Activated naive CD8-positive, alpha-beta T cell (primary cell): Measurements from ENCODE around the gene RPL18.
"Not testable (repeated sequence)": the region's sequence is repeated elsewhere in the genome, so short reads cannot be mapped to it uniquely, and the experiment has no call there.

Experiments
- H3K27ac Mint-ChIP-seq: one replicate; pipeline ENCODE4 v1.8.0; 2021; ENCODE audit warnings: mixed read lengths
- H3K27me3 Mint-ChIP-seq: one replicate; pipeline ENCODE4 v1.8.0; 2021; ENCODE audit warnings: mixed read lengths
- H3K36me3 Mint-ChIP-seq: one replicate; pipeline ENCODE4 v1.8.0; 2021; ENCODE audit warnings: mixed read lengths
- H3K4me1 Mint-ChIP-seq: one replicate; pipeline ENCODE4 v1.8.0; 2021; ENCODE audit warnings: low read depth, mixed read lengths
- H3K4me3 Mint-ChIP-seq: one replicate; pipeline ENCODE4 v1.8.0; 2021; ENCODE audit warnings: mild to moderate bottlenecking, mixed read lengths
- H3K9me3 Mint-ChIP-seq: one replicate; pipeline ENCODE4 v1.8.0; 2021; ENCODE audit warnings: low read depth, mixed read lengths

Gene RPL18

GRCh38 chr19:48598996-48599700 lies 19.8 kb downstream of the RPL18 start:
- no peak overlapping the region for H3K27ac Mint-ChIP-seq
- no peak overlapping the region for H3K4me3 Mint-ChIP-seq
- no peaks in the 10 kb centered on the region for H3K9me3 Mint-ChIP-seq
- peaks cover 1% of the 10 kb centered on the region for H3K4me1 Mint-ChIP-seq
- H3K27me3 Mint-ChIP-seq: no peaks in the 10 kb centered on the region
- H3K36me3 Mint-ChIP-seq: no peaks in the 10 kb centered on the region

GRCh38 chr19:48596679-48597465 lies 22.1 kb downstream of the RPL18 start:
- Mint-ChIP-seq H3K9me3 (no peaks in the 10 kb centered on the region), H3K27me3 (no peaks in the 10 kb centered on the region), H3K4me1 (peaks cover 1% of the 10 kb centered on the region), H3K27ac (peak overlapping the region; percentile 54), H3K36me3 (no peaks in the 10 kb centered on the region), H3K4me3 (peak overlapping the region; percentile 7)

GRCh38 chr19:48596237-48596636 lies 22.7 kb downstream of the RPL18 start:
- Mint-ChIP-seq H3K4me3 (no peak overlapping the region), H3K27me3 (no peaks in the 10 kb centered on the region), H3K36me3 (no peaks in the 10 kb centered on the region), H3K4me1 (peaks cover 1% of the 10 kb centered on the region), H3K9me3 (no peaks in the 10 kb centered on the region), H3K27ac (no peak overlapping the region)

GRCh38 chr19:48595833-48596232 lies 23.1 kb downstream of the RPL18 start:
- no peaks in the 10 kb centered on the region for H3K36me3 Mint-ChIP-seq
- H3K4me1 Mint-ChIP-seq: peaks cover 1% of the 10 kb centered on the region
- H3K27ac Mint-ChIP-seq: no peak overlapping the region
- no peak overlapping the region for H3K4me3 Mint-ChIP-seq
- no peaks in the 10 kb centered on the region for H3K9me3 Mint-ChIP-seq
- H3K27me3 Mint-ChIP-seq: no peaks in the 10 kb centered on the region

- H3K4me3 Mint-ChIP-seq: peak overlapping the region; percentile 20
These were observed 23.8 kb downstream of the RPL18 start for GRCh38 chr19:48595171-48595570.

GRCh38 chr19:48591021-48591420 lies 28.0 kb downstream of the RPL18 start:
- no peaks in the 10 kb centered on the region for H3K27me3 Mint-ChIP-seq
- H3K9me3 Mint-ChIP-seq: no peaks in the 10 kb centered on the region
- no peak overlapping the region for H3K4me3 Mint-ChIP-seq
- H3K27ac Mint-ChIP-seq: no peak overlapping the region
- H3K4me1 Mint-ChIP-seq: peaks cover 9% of the 10 kb centered on the region
- H3K36me3 Mint-ChIP-seq: no peaks in the 10 kb centered on the region

More at GRCh38 chr19:48595171-48595570, 23.8 kb downstream of the RPL18 start:
- Mint-ChIP-seq H3K36me3 (no peaks in the 10 kb centered on the region), H3K27me3 (no peaks in the 10 kb centered on the region), H3K9me3 (no peaks in the 10 kb centered on the region), H3K27ac (no peak overlapping the region), H3K4me1 (peaks cover 1% of the 10 kb centered on the region)

- Mint-ChIP-seq H3K4me1 (peaks cover 8% of the 10 kb centered on the region), H3K4me3 (peak overlapping the region; percentile 54), H3K36me3 (no peaks in the 10 kb centered on the region), H3K27ac (no peak overlapping the region), H3K9me3 (no peaks in the 10 kb centered on the region), H3K27me3 (no peaks in the 10 kb centered on the region)
These were observed 30.1 kb downstream of the RPL18 start for GRCh38 chr19:48588670-48589401.

- no peak overlapping the region for H3K4me3 Mint-ChIP-seq
- H3K36me3 Mint-ChIP-seq: no peaks in the 10 kb centered on the region
- peaks cover 8% of the 10 kb centered on the region for H3K4me1 Mint-ChIP-seq
- no peak overlapping the region for H3K27ac Mint-ChIP-seq
- H3K27me3 Mint-ChIP-seq: no peaks in the 10 kb centered on the region
- H3K9me3 Mint-ChIP-seq: no peaks in the 10 kb centered on the region
These were observed 31.6 kb downstream of the RPL18 start for GRCh38 chr19:48587387-48587786.

GRCh38 chr19:48582168-48582567 lies 36.8 kb downstream of the RPL18 start:
- Mint-ChIP-seq H3K27ac (no peak overlapping the region), H3K4me3 (no peak overlapping the region)

GRCh38 chr19:48578891-48579290 lies 40.1 kb downstream of the RPL18 start:
- H3K27ac Mint-ChIP-seq: no peak overlapping the region
- no peaks in the 10 kb centered on the region for H3K36me3 Mint-ChIP-seq

More at GRCh38 chr19:48582168-48582567, 36.8 kb downstream of the RPL18 start:
- H3K36me3 Mint-ChIP-seq: no peaks in the 10 kb centered on the region
- no peaks in the 10 kb centered on the region for H3K27me3 Mint-ChIP-seq
- no peaks in the 10 kb centered on the region for H3K9me3 Mint-ChIP-seq
- H3K4me1 Mint-ChIP-seq: no peaks in the 10 kb centered on the region

GRCh38 chr19:48577908-48578307 lies 41.1 kb downstream of the RPL18 start:
- not testable (repeated sequence) for H3K4me3 Mint-ChIP-seq, H3K9me3 Mint-ChIP-seq, H3K4me1 Mint-ChIP-seq, H3K36me3 Mint-ChIP-seq, H3K27ac Mint-ChIP-seq, H3K27me3 Mint-ChIP-seq

More at GRCh38 chr19:48578891-48579290, 40.1 kb downstream of the RPL18 start:
- Mint-ChIP-seq H3K4me1 (no peaks in the 10 kb centered on the region), H3K9me3 (no peaks in the 10 kb centered on the region), H3K4me3 (no peak overlapping the region), H3K27me3 (no peaks in the 10 kb centered on the region)

- Mint-ChIP-seq H3K9me3 (no peaks in the 10 kb centered on the region), H3K4me1 (no peaks in the 10 kb centered on the region), H3K4me3 (no peak overlapping the region), H3K36me3 (no peaks in the 10 kb centered on the region), H3K27me3 (no peaks in the 10 kb centered on the region), H3K27ac (no peak overlapping the region)
These were observed 42.9 kb downstream of the RPL18 start for GRCh38 chr19:48575931-48576622.

GRCh38 chr19:48573163-48573505 lies 45.8 kb downstream of the RPL18 start:
- Mint-ChIP-seq H3K4me3 (no peak overlapping the region), H3K9me3 (no peaks in the 10 kb centered on the region), H3K4me1 (no peaks in the 10 kb centered on the region), H3K27me3 (no peaks in the 10 kb centered on the region), H3K36me3 (no peaks in the 10 kb centered on the region), H3K27ac (no peak overlapping the region)

- Mint-ChIP-seq H3K9me3 (no peaks in the 10 kb centered on the region), H3K4me3 (no peak overlapping the region), H3K27ac (no peak overlapping the region), H3K36me3 (no peaks in the 10 kb centered on the region), H3K27me3 (no peaks in the 10 kb centered on the region), H3K4me1 (no peaks in the 10 kb centered on the region)
These were observed 47.4 kb downstream of the RPL18 start for GRCh38 chr19:48571378-48572162.
